Parathyroid adenoma (tissue), 2 donors: ENCODE data around the gene CLMN.

Source experiments
- H2AFZ ChIP-seq: fragments of 300-600 bp; sonication (generic); one replicate; pipeline ENCODE4 v1.7.0; 2017; ENCODE audit warnings: antibody characterized with exemption, mild to moderate bottlenecking
- H3K27ac ChIP-seq: fragments of 300-600 bp; sonication (generic); one replicate; pipeline ENCODE4 v1.7.0; 2017
- H3K27me3 ChIP-seq: fragments of 300-600 bp; sonication (generic); one replicate; pipeline ENCODE4 v1.7.0; 2017; ENCODE audit warnings: low read length; ENCODE audit not compliant: control insufficient read depth, insufficient read depth
- H3K36me3 ChIP-seq: fragments of 300-600 bp; sonication (generic); one replicate; pipeline ENCODE4 v1.7.0; 2017; ENCODE audit warnings: low read length; ENCODE audit not compliant: control insufficient read depth, insufficient read depth
- H3K4me1 ChIP-seq: fragments of 300-600 bp; sonication (generic); one replicate; pipeline ENCODE4 v1.7.0; 2017; ENCODE audit warnings: control low read depth
- H3K4me2 ChIP-seq: fragments of 300-600 bp; sonication (generic); one replicate; pipeline ENCODE4 v1.7.0; 2017; ENCODE audit warnings: low read length
- H3K4me3 ChIP-seq: fragments of 300-600 bp; sonication (generic); one replicate; pipeline ENCODE4 v1.7.0; 2017; ENCODE audit warnings: low read depth, low read length
- H3K79me2 ChIP-seq: fragments of 300-600 bp; sonication (generic); one replicate; pipeline ENCODE4 v1.7.0; 2017; ENCODE audit warnings: control low read depth
- H3K9ac ChIP-seq: fragments of 300-600 bp; sonication (generic); one replicate; pipeline ENCODE4 v1.7.0; 2017; ENCODE audit warnings: mild to moderate bottlenecking
- H3K9me3 ChIP-seq: fragments of 300-600 bp; sonication (generic); one replicate; pipeline ENCODE4 v1.7.0; 2017; ENCODE audit warnings: low read length; ENCODE audit not compliant: control insufficient read depth
- CTCF ChIP-seq: fragments of 300-600 bp; sonication (generic); IDR thresholded peaks from one replicate; pipeline ENCODE4 v1.7.0; 2017; ENCODE audit warnings: antibody characterized with exemption, mild to moderate bottlenecking
- donor health status: primary hyperparathyroidism.

Gene CLMN

GRCh38 chr14:95250140-95250769 is 69.5 kb downstream of the CLMN start:
- H2AFZ ChIP-seq = no peak overlapping the region
- H3K9ac ChIP-seq = no peak overlapping the region
- H3K4me1 ChIP-seq = no peaks in the 10 kb centered on the region
- H3K27ac ChIP-seq = no peak overlapping the region
- no peaks in the 10 kb centered on the region for H3K36me3 ChIP-seq
- H3K27me3 ChIP-seq = no peaks in the 10 kb centered on the region
- no peaks in the 10 kb centered on the region for H3K9me3 ChIP-seq
- H3K4me2 ChIP-seq = no peak overlapping the region
- no peak overlapping the region for H3K4me3 ChIP-seq
- H3K79me2 ChIP-seq = no peaks in the 10 kb centered on the region
- TF ChIP-seq CTCF = no peak

DNA sequence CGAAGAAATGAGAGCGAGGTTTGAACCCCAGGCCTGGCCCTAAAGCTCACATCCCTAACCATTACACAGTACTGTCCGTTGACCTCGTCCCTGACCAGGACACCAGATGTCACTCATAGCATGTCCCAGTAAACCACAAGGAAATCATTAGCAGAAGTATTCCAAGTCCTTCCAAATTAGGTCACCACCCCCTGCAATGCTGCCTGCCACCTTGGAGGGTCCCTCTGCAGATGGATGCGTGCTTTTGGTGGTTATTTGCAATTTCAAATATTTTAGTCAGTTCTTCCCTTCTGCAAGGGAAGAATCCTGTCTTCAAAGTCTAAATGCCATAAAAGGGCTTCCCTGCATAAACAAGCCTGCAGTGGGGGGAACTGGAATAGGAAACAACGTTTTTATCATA is 71.3 kb downstream of the CLMN start:
- H3K9me3 ChIP-seq = no peaks in the 10 kb centered on the region
- no peak for TF ChIP-seq CTCF
- no peak overlapping the region for H3K4me2 ChIP-seq
- H3K36me3 ChIP-seq = no peaks in the 10 kb centered on the region
- H3K79me2 ChIP-seq = no peaks in the 10 kb centered on the region
- no peaks in the 10 kb centered on the region for H3K4me1 ChIP-seq
- H2AFZ ChIP-seq = no peak overlapping the region
- no peak overlapping the region for H3K9ac ChIP-seq
- H3K27ac ChIP-seq = no peak overlapping the region
- no peaks in the 10 kb centered on the region for H3K27me3 ChIP-seq
- H3K4me3 ChIP-seq = no peak overlapping the region

GRCh38 chr14:95246870-95247269 is 72.8 kb downstream of the CLMN start:
- Histone ChIP-seq H3K9ac (no peak overlapping the region), H3K27ac (no peak overlapping the region), H3K4me3 (no peak overlapping the region), H3K9me3 (no peaks in the 10 kb centered on the region), H2AFZ (no peak overlapping the region), H3K27me3 (no peaks in the 10 kb centered on the region), H3K79me2 (no peaks in the 10 kb centered on the region), H3K36me3 (no peaks in the 10 kb centered on the region), H3K4me1 (no peaks in the 10 kb centered on the region), H3K4me2 (no peak overlapping the region)
- TF ChIP-seq CTCF = no peak

DNA sequence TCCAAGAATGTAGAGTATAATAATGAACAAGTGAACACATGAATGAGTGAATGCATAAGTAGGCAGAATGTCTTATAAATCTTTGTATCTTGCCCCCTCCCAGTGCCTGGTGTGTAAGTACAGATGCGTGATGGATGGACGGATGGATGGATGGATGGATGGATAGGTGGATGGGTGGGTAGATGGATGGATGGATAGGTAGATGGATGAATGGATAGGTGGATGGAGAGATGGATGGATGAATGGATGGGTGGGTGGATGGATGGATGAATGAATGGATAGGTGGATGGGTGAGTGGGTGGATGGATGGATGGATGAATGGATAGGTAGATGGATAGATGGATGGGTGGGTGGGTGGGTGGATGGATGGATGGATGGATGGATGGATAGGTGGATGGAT is 74.4 kb downstream of the CLMN start:
- H3K9me3 ChIP-seq = no peaks in the 10 kb centered on the region
- H3K27me3 ChIP-seq = no peaks in the 10 kb centered on the region
- H3K4me3 ChIP-seq = no peak overlapping the region
- no peak overlapping the region for H3K27ac ChIP-seq
- no peaks in the 10 kb centered on the region for H3K36me3 ChIP-seq
- H3K9ac ChIP-seq = no peak overlapping the region
- H3K4me1 ChIP-seq = no peaks in the 10 kb centered on the region
- no peak overlapping the region for H2AFZ ChIP-seq
- no peaks in the 10 kb centered on the region for H3K79me2 ChIP-seq
- TF ChIP-seq CTCF = no peak
- no peak overlapping the region for H3K4me2 ChIP-seq

- Histone ChIP-seq H3K36me3 (no peaks in the 10 kb centered on the region), H3K27me3 (no peaks in the 10 kb centered on the region), H3K9me3 (no peaks in the 10 kb centered on the region), H3K4me2 (no peak overlapping the region), H3K4me1 (no peaks in the 10 kb centered on the region), H3K27ac (no peak overlapping the region), H2AFZ (no peak overlapping the region), H3K9ac (no peak overlapping the region), H3K4me3 (no peak overlapping the region), H3K79me2 (no peaks in the 10 kb centered on the region)
- no peak for TF ChIP-seq CTCF
These were observed 75.1 kb downstream of the CLMN start for GRCh38 chr14:95244587-95244986.
